Neutrophil (primary cell): Measurements from ENCODE around the gene ZNF335.
"Not testable (repeated sequence)": the region's sequence is repeated elsewhere in the genome, so short reads cannot be mapped to it uniquely, and the experiment has no call there.

Experiments
- H3K27ac ChIP-seq: fragments of 200-600 bp; sonication (generic); 2 replicates; pipeline ENCODE4 v1.5.1; 2016; ENCODE audit warnings: mild to moderate bottlenecking, moderate library complexity
- H3K27me3 ChIP-seq: fragments of 200-600 bp; sonication (generic); 2 replicates; pipeline ENCODE4 v1.6.0; 2016; ENCODE audit warnings: mild to moderate bottlenecking
- H3K36me3 ChIP-seq: fragments of 200-600 bp; sonication (generic); 2 replicates; pipeline ENCODE4 v1.5.1; 2017
- H3K4me1 ChIP-seq, 2 experiments: fragments of 200-600 bp in 1 of 2; sonication (generic) in 1 of 2; 1 replicate in 1 of 2; 2 replicates in 1 of 2; pipeline versions ENCODE4 v1.5.1 to v1.6.1; 2013 to 2016; ENCODE audit warnings: low read depth in 1 of 2, low read length in 1 of 2, mild to moderate bottlenecking in 1 of 2, moderate library complexity in 1 of 2; ENCODE audit not compliant: control insufficient read depth in 1 of 2, insufficient read depth in 1 of 2
- H3K4me3 ChIP-seq, 2 experiments: fragments of 200-600 bp in 1 of 2; sonication (generic) in 1 of 2; 1 replicate in 1 of 2; 2 replicates in 1 of 2; pipeline ENCODE4 v1.5.1; 2013 to 2016; ENCODE audit warnings: low read depth in 1 of 2, low read length in 1 of 2, mild to moderate bottlenecking in 1 of 2, moderate library complexity in 1 of 2
- H3K9me3 ChIP-seq: fragments of 200-600 bp; sonication (generic); 2 replicates; pipeline ENCODE4 v1.5.1; 2016
- TF ChIP-seq, protein P1 (sequence below): fragments of 200-600 bp; sonication (generic); IDR thresholded peaks from 2 replicates; pipeline ENCODE4 v1.5.1; 2016; ENCODE audit warnings: antibody characterized with exemption

The ZNF335 gene

DNA sequence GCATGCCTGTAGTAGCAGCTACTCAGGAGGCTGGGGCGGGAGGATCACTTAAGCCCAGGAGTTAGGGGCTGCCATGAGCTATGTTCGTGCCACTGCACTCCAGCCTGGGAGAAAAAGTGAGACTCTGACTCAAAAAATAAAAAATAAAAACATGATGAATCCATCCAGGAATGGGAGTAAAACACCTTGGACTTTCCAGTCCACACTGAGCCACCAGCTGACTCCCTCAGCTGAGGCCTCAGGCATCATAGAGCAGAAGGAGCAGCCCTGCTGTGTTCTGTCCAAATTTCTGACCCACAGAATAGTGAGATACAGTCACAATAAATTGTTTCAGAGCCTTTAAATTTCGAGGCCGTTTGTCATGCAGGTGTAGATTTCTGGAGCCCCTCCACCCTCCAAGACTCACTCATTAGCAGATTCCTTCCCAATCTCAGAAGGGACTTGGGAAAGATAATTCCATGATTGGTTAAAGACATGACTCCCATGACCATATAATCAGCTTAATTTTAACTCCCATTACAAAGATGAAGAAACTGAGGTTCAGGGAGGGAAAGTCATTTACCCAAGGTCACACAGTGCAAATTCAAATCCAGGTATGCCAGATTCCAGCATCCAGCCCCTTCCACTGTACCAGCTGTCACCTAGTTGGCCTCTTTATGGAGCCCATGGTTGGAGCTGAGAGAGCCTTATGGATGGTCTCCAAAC lies 27.7 kb upstream of the ZNF335 start:
- Histone ChIP-seq H3K27ac (peak overlapping the region; percentile 97), H3K4me1 (peaks cover 95 to 100% of the 10 kb centered on the region in 2 experiments), H3K4me3 (peak overlapping the region in 1 of 2 experiments; percentile 62), H3K27me3 (no peaks in the 10 kb centered on the region), H3K9me3 (no peaks in the 10 kb centered on the region), H3K36me3 (no peaks in the 10 kb centered on the region)
- TF ChIP-seq, protein P1, sequence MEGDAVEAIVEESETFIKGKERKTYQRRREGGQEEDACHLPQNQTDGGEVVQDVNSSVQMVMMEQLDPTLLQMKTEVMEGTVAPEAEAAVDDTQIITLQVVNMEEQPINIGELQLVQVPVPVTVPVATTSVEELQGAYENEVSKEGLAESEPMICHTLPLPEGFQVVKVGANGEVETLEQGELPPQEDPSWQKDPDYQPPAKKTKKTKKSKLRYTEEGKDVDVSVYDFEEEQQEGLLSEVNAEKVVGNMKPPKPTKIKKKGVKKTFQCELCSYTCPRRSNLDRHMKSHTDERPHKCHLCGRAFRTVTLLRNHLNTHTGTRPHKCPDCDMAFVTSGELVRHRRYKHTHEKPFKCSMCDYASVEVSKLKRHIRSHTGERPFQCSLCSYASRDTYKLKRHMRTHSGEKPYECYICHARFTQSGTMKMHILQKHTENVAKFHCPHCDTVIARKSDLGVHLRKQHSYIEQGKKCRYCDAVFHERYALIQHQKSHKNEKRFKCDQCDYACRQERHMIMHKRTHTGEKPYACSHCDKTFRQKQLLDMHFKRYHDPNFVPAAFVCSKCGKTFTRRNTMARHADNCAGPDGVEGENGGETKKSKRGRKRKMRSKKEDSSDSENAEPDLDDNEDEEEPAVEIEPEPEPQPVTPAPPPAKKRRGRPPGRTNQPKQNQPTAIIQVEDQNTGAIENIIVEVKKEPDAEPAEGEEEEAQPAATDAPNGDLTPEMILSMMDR, result no peak

DNA sequence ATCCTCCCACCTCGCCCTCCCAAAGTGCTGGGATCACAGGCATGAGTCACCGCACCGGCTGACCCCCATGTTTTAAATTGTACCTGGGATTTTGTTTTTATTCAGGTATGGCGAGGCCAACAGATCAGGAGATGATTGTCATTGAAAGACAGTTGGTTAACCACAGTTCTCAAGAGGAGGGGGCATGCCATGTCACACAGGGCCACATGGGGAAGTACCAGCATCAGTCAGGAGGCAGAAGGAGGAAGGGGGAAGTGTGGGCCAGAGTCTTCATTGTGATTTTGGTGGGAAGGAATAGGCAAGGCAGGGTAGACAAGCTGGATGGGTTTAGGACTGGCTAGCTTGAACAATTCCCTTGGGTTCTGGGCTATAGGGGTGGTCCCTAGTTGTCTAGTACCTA lies 26.8 kb upstream of the ZNF335 start:
- no peaks in the 10 kb centered on the region for H3K36me3 ChIP-seq
- H3K9me3 ChIP-seq, result no peaks in the 10 kb centered on the region
- H3K4me3 ChIP-seq, result peak overlapping the region; percentile 24 to 62
- peak overlapping the region; percentile 97 for H3K27ac ChIP-seq
- TF ChIP-seq, protein P1, result peak; percentile 69
- peaks cover 95 to 99% of the 10 kb centered on the region in 2 experiments for H3K4me1 ChIP-seq
- H3K27me3 ChIP-seq, result no peaks in the 10 kb centered on the region

DNA sequence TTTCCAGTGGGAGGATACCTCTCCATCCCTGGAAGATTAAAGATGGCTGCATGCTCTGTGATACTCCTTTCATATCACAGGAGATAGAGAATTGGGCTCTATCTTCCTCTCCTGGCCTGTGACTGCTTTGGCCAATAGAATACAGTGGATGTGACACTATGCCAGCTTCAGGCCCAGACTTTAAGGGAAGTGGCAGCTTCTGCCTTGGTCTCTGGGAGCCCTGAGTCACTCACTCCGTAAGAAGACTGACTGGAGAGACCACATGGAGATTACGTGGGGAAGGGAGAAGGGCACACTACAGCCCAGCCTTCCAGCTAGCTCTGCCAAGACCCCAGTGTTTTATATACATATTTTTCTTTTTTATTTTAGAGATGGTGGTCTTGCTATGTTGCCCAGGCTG lies 26.3 kb upstream of the ZNF335 start:
- no peaks in the 10 kb centered on the region for H3K36me3 ChIP-seq
- H3K9me3 ChIP-seq, result no peaks in the 10 kb centered on the region
- TF ChIP-seq, protein P1, result no peak
- peak overlapping the region; percentile 97 for H3K27ac ChIP-seq
- H3K4me3 ChIP-seq, result peak overlapping the region; percentile 24 to 62
- H3K27me3 ChIP-seq, result no peaks in the 10 kb centered on the region
- H3K4me1 ChIP-seq, result peaks cover 95 to 99% of the 10 kb centered on the region in 2 experiments

DNA sequence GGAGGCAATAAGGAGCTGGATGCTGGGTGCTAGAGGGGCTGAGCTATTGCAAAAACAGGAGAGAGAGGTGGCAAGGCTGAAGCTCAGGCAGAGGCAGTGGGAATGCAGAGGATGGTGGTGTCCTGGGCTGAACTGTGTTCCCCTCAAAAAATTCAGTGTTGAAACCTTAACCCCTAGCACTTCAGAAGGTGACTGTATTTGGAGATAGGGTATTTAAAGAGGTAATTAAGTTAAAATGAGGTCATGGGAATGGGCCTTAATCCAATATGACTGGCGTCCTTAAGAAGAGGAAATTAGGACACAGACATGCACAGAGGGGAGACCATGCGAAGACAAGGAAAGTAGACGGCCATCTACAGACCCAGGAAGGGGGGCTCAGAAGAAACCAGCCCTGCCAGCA lies 25.2 kb upstream of the ZNF335 start:
- Histone ChIP-seq H3K27ac (peak overlapping the region; percentile 97), H3K9me3 (no peaks in the 10 kb centered on the region), H3K36me3 (no peaks in the 10 kb centered on the region), H3K27me3 (no peaks in the 10 kb centered on the region), H3K4me3 (peak overlapping the region in 1 of 2 experiments; percentile 62), H3K4me1 (peaks cover 96 to 99% of the 10 kb centered on the region in 2 experiments)
- TF ChIP-seq, protein P1, result no peak

DNA sequence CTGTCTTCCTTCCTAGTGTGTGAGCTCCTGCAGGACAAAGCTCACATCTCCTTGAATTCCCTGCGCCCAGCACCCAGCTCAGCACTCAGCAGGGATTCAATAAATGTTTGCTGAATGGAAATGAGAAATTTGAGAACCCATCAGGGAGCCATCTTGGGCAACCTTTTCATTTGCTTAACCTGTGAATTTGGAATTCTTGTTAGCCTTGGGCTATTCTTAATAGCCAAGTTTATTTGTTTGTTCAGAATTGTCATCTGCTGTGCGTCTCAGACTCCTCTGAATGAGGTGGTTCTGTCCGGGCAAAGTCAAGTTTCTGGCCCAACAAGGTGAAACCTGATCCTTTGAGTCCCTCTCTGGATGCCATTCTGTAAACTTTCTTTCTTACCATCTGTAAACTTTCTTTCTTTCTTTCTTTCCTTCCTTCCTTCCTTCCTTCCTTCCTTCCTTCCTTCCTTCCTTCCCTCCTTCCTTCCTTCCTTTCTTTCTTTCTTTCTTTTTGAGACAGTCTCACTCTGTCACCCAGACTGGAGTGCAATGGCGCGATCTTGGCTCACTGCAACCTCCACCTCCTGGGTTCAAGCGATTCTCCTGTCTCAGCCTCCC lies 23.6 kb upstream of the ZNF335 start:
- not testable (repeated sequence) for H3K36me3 ChIP-seq, H3K27me3 ChIP-seq, H3K9me3 ChIP-seq
- Histone ChIP-seq H3K27ac (peak overlapping the region; percentile 50), H3K4me3 (peak overlapping the region in 1 of 2 experiments; percentile 18), H3K4me1 (peaks cover 93 to 97% of the 10 kb centered on the region in 2 experiments)
